GM23248 (cell line): Measurements from ENCODE around the gene ATP6V1B1. TPM values are rescaled to one million over a fixed set of nuclear protein-coding genes. Genes with fewer than 3 reads are reported as not detected.

Experiments used
- DNase-seq: peaks from one replicate; pipeline ENCODE4 v3.0.0-alpha.2; 2015
- H2AFZ ChIP-seq: fragments of 200-600 bp; sonication (generic); 2 replicates; pipeline ENCODE4 v1.6.1; 2016; ENCODE audit warnings: antibody characterized with exemption
- H3F3A ChIP-seq: fragments of 200-600 bp; sonication (generic); 2 replicates; pipeline ENCODE4 v1.6.1; 2016; ENCODE audit warnings: mild to moderate bottlenecking, antibody characterized with exemption, mixed run types; ENCODE audit not compliant: insufficient read depth
- H3K27ac ChIP-seq: fragments of 200-600 bp; sonication (generic); 2 replicates; pipeline ENCODE4 v1.5.1; 2016; ENCODE audit warnings: mild to moderate bottlenecking
- H3K27me3 ChIP-seq: fragments of 200-600 bp; sonication (generic); replicated peaks from 2 replicates; pipeline ENCODE4 v1.6.1; 2016; ENCODE audit warnings: mild to moderate bottlenecking; ENCODE audit not compliant: insufficient read depth
- H3K36me3 ChIP-seq: fragments of 200-600 bp; sonication (generic); 2 replicates; pipeline ENCODE4 v1.6.1; 2016; ENCODE audit warnings: low read depth, mild to moderate bottlenecking
- H3K4me1 ChIP-seq: fragments of 200-600 bp; sonication (generic); 2 replicates; pipeline ENCODE4 v1.6.1; 2016; ENCODE audit warnings: mild to moderate bottlenecking; ENCODE audit not compliant: insufficient read depth
- H3K4me2 ChIP-seq: fragments of 200-600 bp; sonication (generic); one replicate; pipeline ENCODE4 v1.6.1; 2016; ENCODE audit warnings: mild to moderate bottlenecking; ENCODE audit not compliant: unreplicated experiment
- H3K4me3 ChIP-seq: fragments of 200-600 bp; sonication (generic); 2 replicates; pipeline ENCODE4 v1.5.1; 2016; ENCODE audit warnings: mild to moderate bottlenecking
- H3K79me2 ChIP-seq: fragments of 200-600 bp; sonication (generic); 2 replicates; pipeline ENCODE4 v1.6.1; 2016; ENCODE audit warnings: mild to moderate bottlenecking; ENCODE audit not compliant: insufficient read depth
- H3K9ac ChIP-seq: fragments of 200-600 bp; sonication (generic); 2 replicates; pipeline ENCODE4 v1.6.1; 2016; ENCODE audit warnings: mild to moderate bottlenecking
- H3K9me2 ChIP-seq: fragments of 200-600 bp; sonication (generic); 2 replicates; pipeline ENCODE4 v1.6.1; 2016; ENCODE audit warnings: mixed run types, mild to moderate bottlenecking, moderate library complexity; ENCODE audit not compliant: insufficient read depth
- H3K9me3 ChIP-seq: fragments of 200-600 bp; sonication (generic); one replicate; pipeline ENCODE4 v1.6.1; 2017; ENCODE audit warnings: low read depth
- H4K20me1 ChIP-seq: fragments of 200-600 bp; sonication (generic); 2 replicates; pipeline ENCODE4 v1.6.0; 2016; ENCODE audit not compliant: insufficient read depth
- EZH2 ChIP-seq: fragments of 200-600 bp; sonication (generic); IDR thresholded peaks from 2 replicates; pipeline ENCODE4 v1.6.1; 2018; ENCODE audit warnings: antibody characterized with exemption, mild to moderate bottlenecking; ENCODE audit not compliant: insufficient read depth, poor library complexity, severe bottlenecking
- EZH2phosphoT487 ChIP-seq: fragments of 200-600 bp; sonication (generic); IDR thresholded peaks from 2 replicates; pipeline ENCODE4 v1.6.1; 2018; ENCODE audit warnings: antibody characterized with exemption, moderate library complexity, mild to moderate bottlenecking, low read depth; ENCODE audit not compliant: insufficient read depth
- WGBS, 2 experiments: methylation state at CpG; one replicate each; pipeline ENCODE4 v1.1.6; 2015 to 2017; ENCODE audit warnings: low lambda C conversion rate in 2 of 2, low coverage in 1 of 2; ENCODE audit errors: missing lambda C conversion rate in 2 of 2; 5-methylcytosine and 5-hydroxymethylcytosine counted together
- in situ Hi-C: fragments of 300-500 bp; cut with MboI; formaldehyde crosslinking; loops from 2 replicates; pipeline ENCODE4 v1.15.0; 2020
- polyA plus RNA-seq: library from polyadenylated mRNA; unstranded; fragments of >200 nt; fragmentation: Nextera tagmentation; extraction: Ambion mirVana; gene quantifications from 2 replicates; pipeline ENCODE4 v1.2.1, GENCODE V29; 2016
- total RNA-seq: library from RNA; depleted of rRNA; stranded (reverse); fragments of >200 nt; shearing (Covaris generic); gene quantifications from 2 replicates; pipeline ENCODE4 v1.2.3, GENCODE V29; 2014

Gene ATP6V1B1
- total and polyA plus RNA-seq, 2 experiments from 2014 or later = 0.60 TPM; not detected in 1

DNA sequence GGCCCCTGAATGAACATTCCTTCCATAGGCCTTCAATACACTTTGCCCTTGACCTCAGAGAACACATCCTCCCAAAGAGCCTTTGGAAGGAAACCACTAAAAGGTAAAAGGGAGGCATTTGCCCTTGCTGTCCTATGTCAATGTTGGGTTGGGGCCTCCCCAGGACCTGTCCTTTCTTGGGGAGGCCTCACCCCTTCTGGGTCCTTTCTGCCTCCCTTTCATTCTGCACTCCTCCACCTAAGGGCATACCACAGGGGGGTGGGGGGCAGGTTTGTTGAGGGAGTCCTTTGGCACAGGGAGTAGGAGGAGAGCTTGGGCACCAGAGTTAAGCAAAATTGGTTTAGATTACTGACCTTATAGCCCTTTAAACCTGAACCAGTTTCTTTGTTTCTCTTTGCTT, 32.5 kb upstream of the ATP6V1B1 start:
- H4K20me1 ChIP-seq = no peaks in the 10 kb centered on the region
- no peaks in the 10 kb centered on the region for H3K4me1 ChIP-seq
- H3K79me2 ChIP-seq = no peaks in the 10 kb centered on the region
- H3K9me2 ChIP-seq = no peaks in the 10 kb centered on the region
- no peaks in the 10 kb centered on the region for H3F3A ChIP-seq
- H2AFZ ChIP-seq = no peak overlapping the region
- H3K9me3 ChIP-seq = no peaks in the 10 kb centered on the region
- no peak for DNase-seq
- no peak overlapping the region for H3K27ac ChIP-seq
- H3K9ac ChIP-seq = no peak overlapping the region
- no peaks in the 10 kb centered on the region for H3K36me3 ChIP-seq
- no peak for TF ChIP-seq EZH2
- no peak for TF ChIP-seq EZH2phosphoT487
- H3K27me3 ChIP-seq = peaks cover 29% of the 10 kb centered on the region
- no peak overlapping the region for H3K4me3 ChIP-seq
- H3K4me2 ChIP-seq = no peak overlapping the region
- in situ Hi-C loops = no loop called here

- TF ChIP-seq EZH2 = no peak
- no peak for TF ChIP-seq EZH2phosphoT487
- DNase-seq = no peak
- H3K27ac ChIP-seq = no peak overlapping the region
- peaks cover 25% of the 10 kb centered on the region for H3K27me3 ChIP-seq
- H3K4me3 ChIP-seq = no peak overlapping the region
- H3K4me2 ChIP-seq = no peak overlapping the region
- no peaks in the 10 kb centered on the region for H3K9me3 ChIP-seq
- H3K4me1 ChIP-seq = no peaks in the 10 kb centered on the region
- 81 to 88% methylated on average over 24 to 25 of the region's 25 CpGs for WGBS, 2 experiments
- H3K36me3 ChIP-seq = no peaks in the 10 kb centered on the region
- in situ Hi-C loops = no loop called here
- no peaks in the 10 kb centered on the region for H3F3A ChIP-seq
- H3K9ac ChIP-seq = no peak overlapping the region
- no peaks in the 10 kb centered on the region for H3K9me2 ChIP-seq
- no peak overlapping the region for H2AFZ ChIP-seq
- H3K79me2 ChIP-seq = no peaks in the 10 kb centered on the region
- no peaks in the 10 kb centered on the region for H4K20me1 ChIP-seq
Measured at GRCh38 chr2:70903641-70904340, 31.9 kb upstream of the ATP6V1B1 start.

DNA sequence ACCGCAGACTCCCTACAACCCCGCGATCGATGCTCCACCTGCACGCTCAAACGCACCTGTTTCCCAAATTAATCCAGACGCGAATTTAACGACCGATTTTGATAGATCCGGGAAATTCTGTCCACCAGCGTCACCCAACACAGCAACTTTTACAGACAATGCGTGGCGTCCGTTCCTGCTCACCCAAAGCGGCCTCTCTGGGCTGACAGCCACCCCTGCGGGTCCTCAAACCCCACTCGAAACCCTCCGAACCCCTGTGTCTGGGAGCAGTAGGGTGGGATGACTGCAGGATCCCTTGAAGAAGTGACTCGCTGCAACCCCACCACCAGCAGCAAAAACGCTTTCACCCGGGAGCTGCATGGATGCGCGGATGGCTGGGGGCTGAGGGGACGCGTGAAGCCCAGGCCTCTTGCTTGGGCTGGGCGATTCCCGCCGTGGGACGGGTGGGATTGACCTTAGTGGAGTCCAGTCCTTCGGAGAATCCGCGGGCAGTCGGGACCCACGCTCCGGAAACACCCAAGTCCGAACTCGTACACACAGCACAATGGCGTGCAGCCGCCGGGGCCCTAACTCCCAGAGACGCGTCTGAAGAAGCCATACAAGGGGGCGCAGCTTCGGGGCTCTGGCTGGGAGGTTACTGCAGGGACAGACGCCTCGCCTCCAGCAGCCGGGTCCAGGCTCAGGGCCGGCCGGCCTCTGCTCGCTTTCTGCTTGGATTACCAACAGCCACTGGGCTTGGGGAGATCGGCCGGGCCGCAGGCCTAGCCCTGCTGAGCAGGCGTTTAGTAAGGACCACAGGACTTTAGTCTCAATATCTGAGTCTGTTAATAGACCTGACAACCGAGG, 31.1 kb upstream of the ATP6V1B1 start:
- H3K27me3 ChIP-seq = peaks cover 17% of the 10 kb centered on the region
- H3K9ac ChIP-seq = no peak overlapping the region
- H3K27ac ChIP-seq = no peak overlapping the region
- H3K9me2 ChIP-seq = no peaks in the 10 kb centered on the region
- no peaks in the 10 kb centered on the region for H4K20me1 ChIP-seq
- in situ Hi-C loops = no loop called here
- WGBS, 2 experiments = 46 to 51% methylated on average over 52 to 53 of the region's 56 CpGs
- no peaks in the 10 kb centered on the region for H3K36me3 ChIP-seq
- H3K4me3 ChIP-seq = no peak overlapping the region
- TF ChIP-seq EZH2phosphoT487 (no peak), EZH2 (no peak)
- no peaks in the 10 kb centered on the region for H3K4me1 ChIP-seq
- H3K79me2 ChIP-seq = no peaks in the 10 kb centered on the region
- no peaks in the 10 kb centered on the region for H3F3A ChIP-seq
- H3K9me3 ChIP-seq = no peaks in the 10 kb centered on the region
- H2AFZ ChIP-seq = no peak overlapping the region
- DNase-seq = no peak
- H3K4me2 ChIP-seq = no peak overlapping the region

- 68 to 73% methylated on average over 18 of the region's 18 CpGs for WGBS, 2 experiments
- no peak for DNase-seq
- Histone ChIP-seq H3K9ac (no peak overlapping the region), H3K36me3 (no peaks in the 10 kb centered on the region), H3K4me1 (no peaks in the 10 kb centered on the region), H3K27ac (no peak overlapping the region), H3K27me3 (peaks cover 15% of the 10 kb centered on the region; the same call in 1 of the 2 replicates), H3F3A (no peaks in the 10 kb centered on the region), H4K20me1 (no peaks in the 10 kb centered on the region), H3K79me2 (no peaks in the 10 kb centered on the region), H3K4me2 (no peak overlapping the region), H3K9me2 (no peaks in the 10 kb centered on the region), H2AFZ (no peak overlapping the region), H3K4me3 (no peak overlapping the region), H3K9me3 (no peaks in the 10 kb centered on the region)
- in situ Hi-C loops = no loop called here
- no peak for TF ChIP-seq EZH2
Measured at GRCh38 chr2:70905443-70906421, 30.0 kb upstream of the ATP6V1B1 start.
